Large intestine (tissue), 3 donors: Measurements from ENCODE around the gene CFB. TPM values are rescaled to one million over a fixed set of nuclear protein-coding genes. Genes with fewer than 3 reads are reported as not detected.
"Not testable (repeated sequence)": the region's sequence is repeated elsewhere in the genome, so short reads cannot be mapped to it uniquely, and the experiment has no call there.

Experiments used
- DNase-seq, 2 donors: peaks; one replicate each; pipeline versions ENCODE4 v3.0.0 to v3.0.0-alpha.2; 2013
- H3K27ac ChIP-seq: one replicate; pipeline ENCODE4 v1.5.1; 2013; ENCODE audit warnings: low read length
- H3K27me3 ChIP-seq: 2 replicates; pipeline ENCODE4 v1.6.1; 2013; ENCODE audit warnings: low read length; ENCODE audit not compliant: control insufficient read depth, insufficient read depth
- H3K36me3 ChIP-seq: 2 replicates; pipeline ENCODE4 v1.6.1; 2013; ENCODE audit warnings: low read length; ENCODE audit not compliant: control insufficient read depth, insufficient read depth
- H3K4me1 ChIP-seq: one replicate; pipeline ENCODE4 v1.6.1; 2013; ENCODE audit warnings: low read length; ENCODE audit not compliant: control insufficient read depth, insufficient read depth
- H3K4me3 ChIP-seq: one replicate; pipeline ENCODE4 v1.5.1; 2013; ENCODE audit warnings: low read length
- H3K9me3 ChIP-seq: one replicate; pipeline ENCODE4 v1.6.1; 2013; ENCODE audit warnings: mild to moderate bottlenecking, low read depth, low read length, moderate library complexity; ENCODE audit not compliant: control insufficient read depth
- WGBS: methylation state at CpG from one replicate; pipeline ENCODE4 v1.1.5; 2013; ENCODE audit warnings: low lambda C conversion rate; ENCODE audit not compliant: insufficient coverage; 5-methylcytosine and 5-hydroxymethylcytosine counted together
- polyA plus RNA-seq: library from polyadenylated mRNA; unstranded; fragments of 120-200 nt; gene quantifications from one replicate; pipeline ENCODE4 v1.2.1, GENCODE V29; 2013

Gene CFB
- polyA plus RNA-seq, 1 donor, result 37.1 TPM

DNA sequence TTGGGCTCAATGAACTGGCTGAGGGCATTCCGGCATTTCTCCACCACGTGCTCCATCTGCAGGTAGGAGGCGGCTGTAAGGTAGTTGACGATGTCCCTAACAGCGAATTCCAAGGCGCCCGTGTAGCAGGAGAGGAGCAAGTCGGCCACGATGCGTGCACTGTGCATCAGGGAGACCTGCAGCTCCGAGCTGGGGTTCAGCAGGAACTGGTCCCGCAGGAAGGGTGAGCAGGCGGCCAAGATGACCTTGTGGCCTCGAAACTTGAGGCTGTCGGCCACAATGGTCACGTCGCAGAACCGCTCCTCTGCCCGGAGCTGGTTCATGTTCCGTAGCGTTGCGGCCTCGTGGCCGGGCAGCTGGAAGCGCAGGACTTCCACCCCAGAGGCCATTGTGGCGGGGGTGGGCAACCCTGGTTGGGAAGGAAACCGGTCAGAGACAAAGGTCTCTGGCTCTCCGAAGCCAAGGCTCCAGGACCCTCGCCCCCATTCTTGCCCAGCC, 44.9 kb upstream of the CFB start:
- H3K27ac ChIP-seq, result peak overlapping the region; percentile 78
- H3K36me3 ChIP-seq, result peaks cover 9% of the 10 kb centered on the region
- DNase-seq, result peak in 1 of 2 donors; percentile 49
- H3K27me3 ChIP-seq, result peaks cover under 1% of the 10 kb centered on the region
- H3K9me3 ChIP-seq, result no peaks in the 10 kb centered on the region
- WGBS, result no CpG with 5 or more reads among the region's 29 CpGs
- H3K4me3 ChIP-seq, result peak overlapping the region; percentile 66
- H3K4me1 ChIP-seq, result peaks cover 20% of the 10 kb centered on the region

DNA sequence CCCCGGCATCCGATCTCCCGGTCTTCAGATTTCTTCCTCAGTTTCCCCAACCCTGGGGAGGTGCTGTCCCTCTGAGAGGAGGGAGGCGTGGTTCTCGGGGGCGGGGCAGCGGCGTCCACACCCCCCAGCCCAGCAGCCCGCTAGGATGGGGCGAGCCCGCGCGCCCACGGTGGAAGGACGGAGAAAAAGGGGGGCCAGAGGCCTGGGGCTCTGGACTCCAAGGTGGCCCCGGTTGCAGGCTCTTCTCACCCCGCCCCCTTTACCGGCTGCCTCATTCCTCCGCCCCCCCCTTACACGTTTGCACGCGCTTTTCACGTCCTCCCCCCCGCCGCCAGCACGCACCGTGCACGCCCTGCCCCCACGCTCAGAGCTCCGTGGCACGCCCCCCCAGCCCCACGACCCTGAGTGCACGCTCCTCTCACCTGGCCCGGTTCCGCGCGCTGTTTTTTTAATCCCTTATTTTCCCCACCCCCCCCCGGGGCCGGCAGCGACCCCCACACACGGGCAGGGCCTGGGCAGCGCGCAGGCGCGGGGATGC, 44.4 kb upstream of the CFB start:
- DNase-seq, result peak in 1 of 2 donors; percentile 58
- peaks cover 4% of the 10 kb centered on the region for H3K36me3 ChIP-seq
- WGBS, result no CpG with 5 or more reads among the region's 45 CpGs
- H3K27me3 ChIP-seq, result peaks cover 5% of the 10 kb centered on the region
- H3K4me1 ChIP-seq, result peaks cover 18% of the 10 kb centered on the region
- peak overlapping the region; percentile 66 for H3K4me3 ChIP-seq
- peak overlapping the region; percentile 78 for H3K27ac ChIP-seq
- H3K9me3 ChIP-seq, result no peaks in the 10 kb centered on the region

DNA sequence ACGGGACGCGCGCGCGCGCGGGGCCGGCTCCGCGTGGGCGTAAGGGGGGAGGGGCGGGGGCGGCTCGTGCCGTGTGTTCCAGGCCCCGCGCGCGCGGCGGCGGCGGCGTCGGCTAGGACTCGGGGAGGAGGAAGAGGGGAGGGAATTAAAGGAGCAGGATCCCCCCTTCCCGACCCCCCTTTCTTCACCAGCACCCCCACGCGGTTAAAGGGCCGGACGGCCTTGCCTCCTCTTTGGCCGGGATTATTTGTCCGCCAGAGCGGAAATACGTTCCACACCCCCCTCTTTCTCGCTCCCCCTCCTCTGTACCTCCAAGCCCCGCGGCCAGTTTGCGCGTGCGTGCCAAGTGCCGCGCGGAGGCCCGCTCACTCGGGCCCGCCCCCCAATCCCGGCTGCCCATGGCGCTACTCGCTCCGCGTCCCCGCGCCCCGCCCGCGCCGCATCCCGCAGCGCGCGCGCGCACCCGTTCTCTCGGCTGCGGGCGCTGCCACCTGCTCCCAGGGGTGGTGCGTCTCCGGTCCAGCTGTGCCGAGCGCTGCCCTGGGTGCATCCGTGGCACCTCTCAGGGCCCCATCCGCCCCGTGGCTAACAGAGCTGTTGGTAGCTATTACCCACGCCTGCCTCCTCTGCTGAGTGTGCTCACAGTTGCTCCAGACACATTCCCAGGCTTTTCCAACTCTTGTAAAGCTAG, 43.8 kb upstream of the CFB start, which contains the start of gene ZBTB12:
Gene ZBTB12 (minus strand): TSS at position 134 of the 691 bp plus-strand sequence. CDS start 781 bp downstream, outside the sequence.
- no CpG with 5 or more reads among the region's 77 CpGs for WGBS
- peak within 1 kb of the TSS; percentile 78 for H3K27ac ChIP-seq
- no peaks in the 10 kb centered on the region for H3K9me3 ChIP-seq
- H3K4me3 ChIP-seq, result peak within 1 kb of the TSS; percentile 66
- H3K4me1 ChIP-seq, result peaks cover 17% of the 10 kb centered on the region
- DNase-seq, result peak; percentile 97 to 98
- peaks cover 6% of the 10 kb centered on the region for H3K27me3 ChIP-seq
- H3K36me3 ChIP-seq, result peaks cover 2% of the 10 kb centered on the region

DNA sequence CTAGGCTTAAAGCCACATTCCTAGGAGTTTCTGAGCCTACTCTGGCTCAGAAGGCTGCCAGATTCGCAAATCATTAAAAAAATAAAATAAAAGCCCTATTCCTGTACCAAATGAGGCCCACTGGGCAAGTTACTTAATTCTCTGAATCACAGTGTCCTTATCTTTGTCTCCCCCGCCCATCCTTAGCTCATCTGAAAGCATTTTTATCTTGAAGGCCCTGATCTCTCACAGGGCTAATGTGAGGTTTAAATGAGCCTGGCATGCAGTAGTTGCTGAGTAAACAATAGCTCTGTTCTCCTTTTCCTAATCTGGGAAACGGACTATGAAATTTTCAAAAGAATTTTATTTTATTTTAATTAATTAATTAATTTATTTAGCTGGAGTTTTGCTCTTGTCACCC, 41.9 kb upstream of the CFB start:
- Histone ChIP-seq H3K4me3 (no peak overlapping the region), H3K36me3 (peaks cover 2% of the 10 kb centered on the region), H3K9me3 (no peaks in the 10 kb centered on the region), H3K27ac (no peak overlapping the region), H3K27me3 (peaks cover 6% of the 10 kb centered on the region), H3K4me1 (peaks cover 12% of the 10 kb centered on the region)
- no CpG with 5 or more reads among the region's 3 CpGs for WGBS
- no peak for DNase-seq

DNA sequence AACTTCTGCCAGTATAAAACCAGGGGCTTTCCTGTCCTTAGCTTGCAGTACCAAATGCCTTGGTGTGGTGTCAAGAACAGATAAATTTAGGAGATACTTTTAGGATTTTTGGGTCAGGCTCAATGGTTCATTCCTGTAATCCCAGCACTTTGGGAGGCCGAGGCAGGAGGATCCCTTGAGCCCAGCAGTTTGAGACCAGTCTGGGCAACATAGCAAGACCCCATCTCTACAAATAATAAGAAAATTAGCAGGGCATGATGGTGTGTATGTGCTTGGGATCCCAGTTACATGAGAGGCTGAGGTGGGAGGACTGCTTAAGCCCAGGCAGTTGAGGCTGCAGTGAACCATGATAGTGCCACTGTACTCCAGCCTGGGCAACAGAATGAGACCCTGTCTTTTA, 40.9 kb upstream of the CFB start:
- no peak for DNase-seq
- Histone ChIP-seq H3K36me3 (no peaks in the 10 kb centered on the region), H3K9me3 (no peaks in the 10 kb centered on the region), H3K4me3 (no peak overlapping the region), H3K4me1 (peaks cover 12% of the 10 kb centered on the region), H3K27ac (no peak overlapping the region), H3K27me3 (peaks cover 6% of the 10 kb centered on the region)
- WGBS, result no CpG with 5 or more reads among the region's 1 CpG

DNA sequence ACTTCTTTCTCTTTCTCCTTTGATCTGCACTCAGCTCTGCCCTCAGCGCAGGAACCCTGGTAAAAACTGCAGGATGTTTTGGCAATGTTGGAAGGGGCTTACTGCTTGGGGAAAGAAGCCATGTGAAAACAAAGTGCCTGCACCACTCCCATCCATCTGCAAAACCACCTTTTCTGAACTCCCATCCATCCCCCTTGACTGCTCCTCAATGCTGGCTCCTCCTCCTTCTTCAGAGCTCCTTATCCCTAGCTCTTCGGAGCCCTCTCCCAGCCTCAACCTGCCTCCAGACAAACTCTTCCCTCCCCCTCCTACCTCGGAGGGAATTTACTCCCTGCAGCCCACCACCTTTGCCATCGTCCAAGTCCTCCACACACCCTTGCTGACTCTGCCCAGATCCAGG, 39.8 kb upstream of the CFB start:
- 29% methylated on average over 1 of the region's 4 CpGs for WGBS
- Histone ChIP-seq H3K27ac (no peak overlapping the region), H3K27me3 (peaks cover 6% of the 10 kb centered on the region), H3K4me3 (no peak overlapping the region), H3K9me3 (no peaks in the 10 kb centered on the region), H3K4me1 (peaks cover 8% of the 10 kb centered on the region), H3K36me3 (no peaks in the 10 kb centered on the region)
- DNase-seq, result no peak

DNA sequence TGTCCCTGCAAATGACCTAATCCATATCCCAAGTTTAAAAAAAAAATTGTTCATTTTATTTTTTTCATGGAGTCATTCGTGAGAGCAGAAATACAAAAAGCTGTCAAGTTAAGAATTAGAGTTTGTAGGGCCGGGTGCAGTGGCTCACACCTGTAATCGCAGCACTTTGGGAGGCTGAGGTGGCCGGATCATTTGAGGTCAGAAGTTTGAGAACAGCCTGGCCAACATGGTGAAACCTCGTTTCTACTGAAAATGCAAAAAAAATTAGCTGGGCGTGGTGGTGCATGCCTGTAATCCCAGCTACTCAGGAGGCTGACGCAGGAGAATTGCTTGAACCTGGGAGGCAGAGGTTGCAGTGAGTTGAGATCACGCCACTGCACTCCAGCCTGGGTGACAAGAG, 39.2 kb upstream of the CFB start:
- H3K4me1 ChIP-seq, H3K4me3 ChIP-seq, H3K27me3 ChIP-seq, H3K9me3 ChIP-seq, H3K36me3 ChIP-seq, DNase-seq, H3K27ac ChIP-seq: not testable (repeated sequence)
- no CpG with 5 or more reads among the region's 8 CpGs for WGBS

DNA sequence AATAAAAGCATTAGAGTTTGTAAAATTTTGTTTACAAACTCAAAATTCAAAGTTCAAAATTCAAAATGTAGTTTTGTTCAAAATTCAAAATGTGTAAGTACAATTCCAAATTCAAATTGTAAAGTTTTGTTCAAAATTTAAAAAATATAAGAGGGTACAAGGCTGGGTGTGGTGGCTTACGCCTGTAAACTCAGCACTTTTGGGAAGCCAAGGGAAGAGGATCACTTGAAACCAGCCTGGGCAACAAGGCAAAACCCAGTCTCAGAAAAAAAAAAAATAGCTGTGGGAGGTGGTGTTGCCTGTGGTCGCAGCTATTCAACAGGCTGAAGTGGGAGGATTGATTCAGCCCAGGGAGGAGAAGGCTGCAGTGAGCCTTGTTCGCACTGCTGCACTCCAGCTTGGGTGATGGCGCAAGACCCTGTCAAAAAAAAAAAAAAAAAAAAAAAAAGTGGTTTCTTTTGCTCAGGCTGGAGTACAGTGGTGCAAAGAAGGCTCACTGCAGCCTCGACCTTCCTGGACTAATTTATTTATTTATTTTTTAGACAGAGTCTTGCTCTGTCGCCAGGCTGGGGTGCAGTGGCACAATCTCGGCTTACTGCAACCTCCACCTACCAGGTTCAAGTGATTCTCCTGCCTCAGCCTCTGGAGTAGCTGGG, 38.6 kb upstream of the CFB start:
- no peaks in the 10 kb centered on the region for H3K36me3 ChIP-seq
- H3K27ac ChIP-seq, result no peak overlapping the region
- H3K9me3 ChIP-seq, result no peaks in the 10 kb centered on the region
- no peak for DNase-seq
- H3K4me3 ChIP-seq, result no peak overlapping the region
- WGBS, result 100% methylated on average over 1 of the region's 7 CpGs
- H3K27me3 ChIP-seq, result peaks cover 6% of the 10 kb centered on the region
- H3K4me1 ChIP-seq, result peaks cover 5% of the 10 kb centered on the region

DNA sequence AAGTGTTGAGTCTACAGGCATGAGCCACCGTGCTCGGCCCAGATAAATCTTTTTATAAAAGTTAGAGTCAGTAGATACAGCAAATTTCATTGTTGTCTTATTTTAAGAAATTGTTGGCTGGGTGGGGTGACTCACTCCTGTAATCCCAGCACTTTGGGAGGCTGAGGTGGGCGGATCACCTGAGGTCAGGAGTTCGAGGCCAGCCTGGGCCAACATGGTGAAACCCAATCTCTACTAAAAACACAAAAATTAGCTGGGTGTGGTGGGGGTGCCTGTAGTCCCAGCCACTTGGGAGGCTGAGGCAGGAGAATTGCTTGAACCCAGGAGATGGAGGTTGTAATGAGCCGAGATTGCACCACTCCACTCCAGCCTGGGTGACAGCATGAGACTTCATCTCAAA, 37.6 kb upstream of the CFB start:
- not testable (repeated sequence) for H3K4me1 ChIP-seq, H3K27ac ChIP-seq, H3K4me3 ChIP-seq, H3K9me3 ChIP-seq, H3K27me3 ChIP-seq, DNase-seq, H3K36me3 ChIP-seq
- no CpG with 5 or more reads among the region's 5 CpGs for WGBS

DNA sequence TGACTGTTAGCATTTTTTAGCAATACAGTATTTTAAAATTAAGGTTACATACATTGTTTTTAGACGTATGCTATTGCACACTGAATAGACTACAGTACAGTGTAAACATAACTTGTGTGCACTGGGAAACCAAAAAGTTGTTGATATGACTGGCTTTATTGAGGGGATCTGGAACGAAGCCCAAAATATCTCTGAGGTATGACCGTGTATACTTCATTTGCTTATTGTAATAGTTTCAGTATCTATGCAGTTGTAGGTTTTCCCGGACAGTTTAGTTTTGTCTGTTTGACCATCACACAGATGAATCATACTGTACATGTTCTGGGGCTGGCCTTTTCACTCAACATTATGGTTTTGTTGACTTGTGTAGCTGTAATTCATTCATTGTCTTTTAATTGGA, 37.1 kb upstream of the CFB start:
- DNase-seq, result no peak
- Histone ChIP-seq H3K27me3 (peaks cover 6% of the 10 kb centered on the region), H3K36me3 (no peaks in the 10 kb centered on the region), H3K4me1 (no peaks in the 10 kb centered on the region), H3K9me3 (no peaks in the 10 kb centered on the region), H3K27ac (no peak overlapping the region), H3K4me3 (no peak overlapping the region)
- 50% methylated on average over 1 of the region's 4 CpGs for WGBS
